ENCODE results near the gene ALKBH5.

ALKBH5 gene

DNA sequence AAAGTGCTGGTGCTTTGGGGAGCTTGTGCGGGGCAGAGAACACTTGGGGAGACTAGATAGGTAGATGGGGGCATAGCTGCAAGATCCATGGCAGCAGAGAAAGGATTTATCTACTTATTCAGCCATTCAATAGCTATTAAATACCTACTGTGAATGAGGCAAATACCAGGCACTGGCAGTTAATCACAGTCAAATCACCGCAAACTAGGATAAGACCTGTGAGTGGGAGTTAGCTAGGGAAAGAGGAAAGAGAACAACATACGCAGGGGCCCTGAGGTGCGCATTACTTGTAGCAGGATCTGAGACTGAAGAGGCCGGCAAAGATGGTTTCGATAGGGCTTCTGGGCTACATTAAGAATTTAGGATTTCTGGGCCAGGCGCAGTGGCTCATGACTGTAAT, 3.8 kb upstream of the ALKBH5 start:
- TF ChIP-seq, protein P1, sequence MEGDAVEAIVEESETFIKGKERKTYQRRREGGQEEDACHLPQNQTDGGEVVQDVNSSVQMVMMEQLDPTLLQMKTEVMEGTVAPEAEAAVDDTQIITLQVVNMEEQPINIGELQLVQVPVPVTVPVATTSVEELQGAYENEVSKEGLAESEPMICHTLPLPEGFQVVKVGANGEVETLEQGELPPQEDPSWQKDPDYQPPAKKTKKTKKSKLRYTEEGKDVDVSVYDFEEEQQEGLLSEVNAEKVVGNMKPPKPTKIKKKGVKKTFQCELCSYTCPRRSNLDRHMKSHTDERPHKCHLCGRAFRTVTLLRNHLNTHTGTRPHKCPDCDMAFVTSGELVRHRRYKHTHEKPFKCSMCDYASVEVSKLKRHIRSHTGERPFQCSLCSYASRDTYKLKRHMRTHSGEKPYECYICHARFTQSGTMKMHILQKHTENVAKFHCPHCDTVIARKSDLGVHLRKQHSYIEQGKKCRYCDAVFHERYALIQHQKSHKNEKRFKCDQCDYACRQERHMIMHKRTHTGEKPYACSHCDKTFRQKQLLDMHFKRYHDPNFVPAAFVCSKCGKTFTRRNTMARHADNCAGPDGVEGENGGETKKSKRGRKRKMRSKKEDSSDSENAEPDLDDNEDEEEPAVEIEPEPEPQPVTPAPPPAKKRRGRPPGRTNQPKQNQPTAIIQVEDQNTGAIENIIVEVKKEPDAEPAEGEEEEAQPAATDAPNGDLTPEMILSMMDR (IDR thresholded peaks at IDR 0.05; ENCODE audit: extremely low read depth, missing control alignments), result no peak
- no peak for DNase-seq (ENCODE audit: low spot score)

DNA sequence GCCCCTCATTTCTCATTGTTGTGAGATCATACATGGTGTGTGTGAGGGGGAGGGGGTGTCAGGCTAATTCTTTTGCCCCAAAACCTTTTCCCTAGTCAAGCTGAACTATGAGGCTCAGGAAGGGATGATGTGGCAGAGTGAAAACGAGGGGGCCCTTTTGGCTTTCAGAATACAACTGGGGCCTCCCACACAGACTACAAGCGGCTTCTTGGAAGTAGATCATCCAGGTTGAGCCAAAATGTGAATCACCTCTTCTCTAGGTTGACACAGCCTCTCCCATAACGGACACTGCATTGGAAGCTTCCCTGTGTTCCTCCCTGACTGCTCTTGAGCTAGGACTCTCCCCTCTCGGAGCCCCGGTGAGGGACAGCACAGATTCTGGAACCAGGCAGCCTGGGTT, 2.3 kb upstream of the ALKBH5 start:
- TF ChIP-seq, protein P1 (IDR thresholded peaks at IDR 0.05; ENCODE audit: extremely low read depth, missing control alignments), result no peak
- no peak for DNase-seq (ENCODE audit: low spot score)

- no peak for DNase-seq (ENCODE audit: low spot score)
- TF ChIP-seq, protein P1 (IDR thresholded peaks at IDR 0.05; ENCODE audit: extremely low read depth, missing control alignments), result no peak
Measured at GRCh38 chr17:18182110-18182977, 1.3 kb upstream of the ALKBH5 start.

DNA sequence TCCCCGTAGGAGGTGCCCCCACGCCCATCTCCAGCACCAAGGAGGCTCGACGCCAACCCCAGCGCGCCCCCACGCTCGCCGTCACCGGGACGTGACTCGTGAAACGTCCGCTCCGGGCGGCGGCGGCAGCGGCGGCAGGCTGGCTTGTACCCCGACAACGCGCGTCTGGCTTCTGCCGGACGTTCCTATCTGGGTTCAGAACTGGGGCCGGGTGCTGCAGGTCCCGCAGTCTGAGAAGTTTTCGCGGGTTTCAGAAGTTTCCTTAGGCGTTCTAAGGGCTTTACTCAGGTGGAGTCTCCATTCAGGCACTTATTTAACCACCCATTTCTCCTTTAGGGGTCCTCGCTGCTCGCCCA, 672 bp upstream of the ALKBH5 start:
- DNase-seq (ENCODE audit: low spot score), result peak; percentile 83
- TF ChIP-seq, protein P1 (IDR thresholded peaks at IDR 0.05; ENCODE audit: extremely low read depth, missing control alignments), result no peak

DNA sequence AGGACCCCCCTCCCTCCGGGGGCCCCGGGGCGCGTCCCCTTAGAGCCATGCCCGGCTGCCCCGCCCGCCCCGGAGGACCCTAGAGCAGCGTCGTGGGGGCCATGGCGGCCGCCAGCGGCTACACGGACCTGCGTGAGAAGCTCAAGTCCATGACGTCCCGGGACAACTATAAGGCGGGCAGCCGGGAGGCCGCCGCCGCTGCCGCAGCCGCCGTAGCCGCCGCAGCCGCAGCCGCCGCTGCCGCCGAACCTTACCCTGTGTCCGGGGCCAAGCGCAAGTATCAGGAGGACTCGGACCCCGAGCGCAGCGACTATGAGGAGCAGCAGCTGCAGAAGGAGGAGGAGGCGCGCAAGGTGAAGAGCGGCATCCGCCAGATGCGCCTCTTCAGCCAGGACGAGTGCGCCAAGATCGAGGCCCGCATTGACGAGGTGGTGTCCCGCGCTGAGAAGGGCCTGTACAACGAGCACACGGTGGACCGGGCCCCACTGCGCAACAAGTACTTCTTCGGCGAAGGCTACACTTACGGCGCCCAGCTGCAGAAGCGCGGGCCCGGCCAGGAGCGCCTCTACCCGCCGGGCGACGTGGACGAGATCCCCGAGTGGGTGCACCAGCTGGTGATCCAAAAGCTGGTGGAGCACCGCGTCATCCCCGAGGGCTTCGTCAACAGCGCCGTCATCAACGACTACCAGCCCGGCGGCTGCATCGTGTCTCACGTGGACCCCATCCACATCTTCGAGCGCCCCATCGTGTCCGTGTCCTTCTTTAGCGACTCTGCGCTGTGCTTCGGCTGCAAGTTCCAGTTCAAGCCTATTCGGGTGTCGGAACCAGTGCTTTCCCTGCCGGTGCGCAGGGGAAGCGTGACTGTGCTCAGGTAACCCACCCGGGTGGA, 759 bp downstream of the ALKBH5 start:
- DNase-seq (ENCODE audit: low spot score), result peak; percentile 66
- TF ChIP-seq, protein P1 (IDR thresholded peaks at IDR 0.05; ENCODE audit: extremely low read depth, missing control alignments), result peak; percentile 1

DNA sequence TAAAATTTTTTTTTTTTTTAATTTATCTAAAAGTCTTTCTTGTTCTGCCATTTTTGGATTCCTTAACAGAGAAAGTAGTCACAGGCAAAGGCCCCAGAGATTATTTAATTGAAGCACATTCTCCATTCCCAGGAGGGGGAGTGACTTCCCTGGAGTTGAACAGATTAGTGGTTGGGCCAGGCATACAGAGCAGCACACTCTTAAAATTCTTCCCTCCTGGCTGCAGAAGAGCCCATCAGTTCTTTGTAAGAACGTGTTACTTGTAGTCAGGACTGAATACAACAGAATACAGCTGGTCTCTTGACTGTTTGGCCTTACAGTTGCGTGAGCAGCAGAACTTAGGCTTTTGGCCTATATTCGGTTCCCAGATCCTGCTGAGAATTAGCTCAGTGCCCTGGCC, 1.8 kb downstream of the ALKBH5 start:
- TF ChIP-seq, protein P1 (IDR thresholded peaks at IDR 0.05; ENCODE audit: extremely low read depth, missing control alignments), result no peak
- no peak for DNase-seq (ENCODE audit: low spot score)

All from GM20000 (cell line).